Raji (cell line): ENCODE data around the gene ADGRL3.

Experiments
- POLR2A ChIP-seq: IDR thresholded peaks from 2 replicates; pipeline ENCODE4 v1.6.1; 2011; ENCODE audit warnings: low read depth, low read length, control low read depth; ENCODE audit not compliant: insufficient read depth

The ADGRL3 gene

GRCh38 chr4:61549336-61549735, 349.2 kb downstream of the ADGRL3 start:
- no peak for TF ChIP-seq POLR2A

GRCh38 chr4:61553557-61554125, 353.5 kb downstream of the ADGRL3 start:
- no peak for TF ChIP-seq POLR2A

- no peak for TF ChIP-seq POLR2A
Measured at GRCh38 chr4:61555789-61556188, 355.7 kb downstream of the ADGRL3 start.

GRCh38 chr4:61556277-61556676, 356.2 kb downstream of the ADGRL3 start:
- TF ChIP-seq POLR2A = no peak

- TF ChIP-seq POLR2A = no peak
Measured at GRCh38 chr4:61559396-61559795, 359.3 kb downstream of the ADGRL3 start.

GRCh38 chr4:61561028-61561427, 360.9 kb downstream of the ADGRL3 start:
- TF ChIP-seq POLR2A = no peak

- TF ChIP-seq POLR2A = no peak
Measured at GRCh38 chr4:61571761-61572559, 371.8 kb downstream of the ADGRL3 start.

GRCh38 chr4:61575796-61576195, 375.7 kb downstream of the ADGRL3 start:
- no peak for TF ChIP-seq POLR2A

- no peak for TF ChIP-seq POLR2A
Measured at GRCh38 chr4:61579786-61580185, 379.7 kb downstream of the ADGRL3 start.

GRCh38 chr4:61580721-61581377, 380.7 kb downstream of the ADGRL3 start:
- no peak for TF ChIP-seq POLR2A

- TF ChIP-seq POLR2A = no peak
Measured at GRCh38 chr4:61583696-61584095, 383.6 kb downstream of the ADGRL3 start.

GRCh38 chr4:61588621-61589402, 388.7 kb downstream of the ADGRL3 start:
- no peak for TF ChIP-seq POLR2A

- no peak for TF ChIP-seq POLR2A
Measured at GRCh38 chr4:61590881-61591280, 390.8 kb downstream of the ADGRL3 start.

GRCh38 chr4:61596606-61597340, 396.6 kb downstream of the ADGRL3 start:
- TF ChIP-seq POLR2A = no peak

GRCh38 chr4:61603086-61603485, 403.0 kb downstream of the ADGRL3 start:
- no peak for TF ChIP-seq POLR2A

GRCh38 chr4:61604054-61604453, 403.9 kb downstream of the ADGRL3 start:
- TF ChIP-seq POLR2A = no peak
